ENCODE results near the gene TRIM41.

Gene TRIM41

GRCh38 chr5:181236954-181237641, 14.0 kb downstream of the TRIM41 start:
- H3K4me3 ChIP-seq (ENCODE audit: low read length) = no peak overlapping the region
- no peak for TF ChIP-seq ZNF274 (IDR thresholded peaks at IDR 0.05; ENCODE audit: low read depth, low read length)

GRCh38 chr5:181237729-181238385, 14.8 kb downstream of the TRIM41 start:
- no peak for TF ChIP-seq ZNF274 (IDR thresholded peaks at IDR 0.05; ENCODE audit: low read depth, low read length)
- H3K4me3 ChIP-seq (ENCODE audit: low read length) = no peak overlapping the region

GRCh38 chr5:181239062-181239663, 16.1 kb downstream of the TRIM41 start:
- no peak overlapping the region for H3K4me3 ChIP-seq (ENCODE audit: low read length)
- TF ChIP-seq ZNF274 (IDR thresholded peaks at IDR 0.05; ENCODE audit: low read depth, low read length) = no peak

GRCh38 chr5:181241393-181241975, 18.4 kb downstream of the TRIM41 start:
- no peak for TF ChIP-seq ZNF274 (IDR thresholded peaks at IDR 0.05; ENCODE audit: low read depth, low read length)
- peak overlapping the region; percentile 86 for H3K4me3 ChIP-seq (ENCODE audit: low read length)

- TF ChIP-seq ZNF274 (IDR thresholded peaks at IDR 0.05; ENCODE audit: low read depth, low read length) = no peak
- H3K4me3 ChIP-seq (ENCODE audit: low read length) = peak overlapping the region; percentile 86
These were observed 19.0 kb downstream of the TRIM41 start for GRCh38 chr5:181242031-181242451.

GRCh38 chr5:181243018-181243563, 20.0 kb downstream of the TRIM41 start:
- peak overlapping the region; percentile 86 for H3K4me3 ChIP-seq (ENCODE audit: low read length)
- no peak for TF ChIP-seq ZNF274 (IDR thresholded peaks at IDR 0.05; ENCODE audit: low read depth, low read length)

- TF ChIP-seq ZNF274 (IDR thresholded peaks at IDR 0.05; ENCODE audit: low read depth, low read length) = no peak
- peak within 1 kb of the TSS; percentile 86 for H3K4me3 ChIP-seq (ENCODE audit: low read length)
These were observed 20.7 kb downstream of the TRIM41 start, which contains the start of gene RACK1 for GRCh38 chr5:181243564-181244343. Gene RACK1 (minus strand): TSS chr5:181243906. CDS start chr5:181243800, 106 bp downstream.

- no peak for TF ChIP-seq ZNF274 (IDR thresholded peaks at IDR 0.05; ENCODE audit: low read depth, low read length)
- H3K4me3 ChIP-seq (ENCODE audit: low read length) = peak overlapping the region; percentile 81
These were observed 22.6 kb downstream of the TRIM41 start for GRCh38 chr5:181245427-181246275.

- TF ChIP-seq ZNF274 (IDR thresholded peaks at IDR 0.05; ENCODE audit: low read depth, low read length) = no peak
- H3K4me3 ChIP-seq (ENCODE audit: low read length) = peak overlapping the region; percentile 81
These were observed 23.4 kb downstream of the TRIM41 start for GRCh38 chr5:181246276-181247049.

- peak overlapping the region; percentile 81 for H3K4me3 ChIP-seq (ENCODE audit: low read length)
- TF ChIP-seq ZNF274 (IDR thresholded peaks at IDR 0.05; ENCODE audit: low read depth, low read length) = no peak
These were observed 25.2 kb downstream of the TRIM41 start for GRCh38 chr5:181248277-181248676.

GRCh38 chr5:181255276-181255675, 32.2 kb downstream of the TRIM41 start:
- no peak overlapping the region for H3K4me3 ChIP-seq (ENCODE audit: low read length)

More at GRCh38 chr5:181255276-181255675, 32.2 kb downstream of the TRIM41 start:
- no peak for TF ChIP-seq ZNF274 (IDR thresholded peaks at IDR 0.05; ENCODE audit: low read depth, low read length)
